ENCODE results near the gene NAB2.

Gene NAB2

GRCh38 chr12:57127101-57127725, 38.3 kb downstream of the NAB2 start:
- Histone ChIP-seq H4K20me1 (ENCODE audit: insufficient read depth) (no peaks in the 10 kb centered on the region), H2AFZ (ENCODE audit: low read depth) (peak overlapping the region; percentile 100), H3K27ac (no peak overlapping the region), H3K4me1 (ENCODE audit: low read depth, poor library complexity, severe bottlenecking) (peaks cover 19% of the 10 kb centered on the region), H3K27me3 (ENCODE audit: insufficient read depth, low read depth) (peaks cover 56% of the 10 kb centered on the region; the same call in 1 of the 2 replicates), H3K9ac (peak overlapping the region; percentile 55; the same call in 1 of the 2 replicates), H3K4me3 (IDR thresholded peaks at IDR 0.05; ENCODE audit: insufficient read depth, low read depth, low read length) (peak overlapping the region; percentile 71), H3K4me2 (peak overlapping the region; percentile 93), H3K79me2 (ENCODE audit: insufficient read depth, low read depth) (no peaks in the 10 kb centered on the region), H3K36me3 (ENCODE audit: insufficient read depth) (no peaks in the 10 kb centered on the region)
- peak; percentile 42 for TF ChIP-seq CTCF (conservative IDR thresholded peaks at IDR 0.05; ENCODE audit: low read depth, low read length)

- peaks cover 61% of the 10 kb centered on the region for H3K27me3 ChIP-seq (ENCODE audit: insufficient read depth, low read depth)
- no peaks in the 10 kb centered on the region for H4K20me1 ChIP-seq (ENCODE audit: insufficient read depth)
- no peak for TF ChIP-seq CTCF (conservative IDR thresholded peaks at IDR 0.05; ENCODE audit: low read depth, low read length)
- peak within 1 kb of the TSS; percentile 71 for H3K4me3 ChIP-seq (IDR thresholded peaks at IDR 0.05; ENCODE audit: insufficient read depth, low read depth, low read length)
- H3K79me2 ChIP-seq (ENCODE audit: insufficient read depth, low read depth): no peaks in the 10 kb centered on the region
- peaks cover 19% of the 10 kb centered on the region for H3K4me1 ChIP-seq (ENCODE audit: low read depth, poor library complexity, severe bottlenecking)
- no peak within 1 kb of the TSS for H3K27ac ChIP-seq
- H3K36me3 ChIP-seq (ENCODE audit: insufficient read depth): no peaks in the 10 kb centered on the region
- H2AFZ ChIP-seq (ENCODE audit: low read depth): peak within 1 kb of the TSS; percentile 100
- H3K4me2 ChIP-seq: peak within 1 kb of the TSS; percentile 93
- peak within 1 kb of the TSS; percentile 55; the same call in 1 of the 2 replicates for H3K9ac ChIP-seq
Observed at GRCh38 chr12:57127726-57128518, 39.0 kb downstream of the NAB2 start, which contains the start of gene LRP1. Gene LRP1 (plus strand): TSS chr12:57128483. CDS start chr12:57128965, 482 bp downstream.

GRCh38 chr12:57128519-57129247, 39.8 kb downstream of the NAB2 start:
- Histone ChIP-seq H3K27me3 (ENCODE audit: insufficient read depth, low read depth) (peaks cover 64% of the 10 kb centered on the region), H4K20me1 (ENCODE audit: insufficient read depth) (no peaks in the 10 kb centered on the region), H3K36me3 (ENCODE audit: insufficient read depth) (no peaks in the 10 kb centered on the region), H3K9ac (no peak overlapping the region), H3K27ac (no peak overlapping the region), H3K79me2 (ENCODE audit: insufficient read depth, low read depth) (no peaks in the 10 kb centered on the region), H3K4me3 (IDR thresholded peaks at IDR 0.05; ENCODE audit: insufficient read depth, low read depth, low read length) (peak overlapping the region; percentile 71), H3K4me1 (ENCODE audit: low read depth, poor library complexity, severe bottlenecking) (peaks cover 19% of the 10 kb centered on the region), H2AFZ (ENCODE audit: low read depth) (peak overlapping the region; percentile 100; the same call in 1 of the 2 replicates), H3K4me2 (peak overlapping the region; percentile 55)
- no peak for TF ChIP-seq CTCF (conservative IDR thresholded peaks at IDR 0.05; ENCODE audit: low read depth, low read length)

GRCh38 chr12:57129321-57129842, 40.5 kb downstream of the NAB2 start:
- H3K4me2 ChIP-seq: no peak overlapping the region
- peaks cover 68% of the 10 kb centered on the region for H3K27me3 ChIP-seq (ENCODE audit: insufficient read depth, low read depth)
- no peak for TF ChIP-seq CTCF (conservative IDR thresholded peaks at IDR 0.05; ENCODE audit: low read depth, low read length)
- peaks cover 19% of the 10 kb centered on the region for H3K4me1 ChIP-seq (ENCODE audit: low read depth, poor library complexity, severe bottlenecking)
- no peak overlapping the region for H3K9ac ChIP-seq
- no peaks in the 10 kb centered on the region for H3K36me3 ChIP-seq (ENCODE audit: insufficient read depth)
- no peak overlapping the region for H3K4me3 ChIP-seq (IDR thresholded peaks at IDR 0.05; ENCODE audit: insufficient read depth, low read depth, low read length)
- no peak overlapping the region for H2AFZ ChIP-seq (ENCODE audit: low read depth)
- no peak overlapping the region for H3K27ac ChIP-seq
- H4K20me1 ChIP-seq (ENCODE audit: insufficient read depth): no peaks in the 10 kb centered on the region
- no peaks in the 10 kb centered on the region for H3K79me2 ChIP-seq (ENCODE audit: insufficient read depth, low read depth)
